CD4-positive, alpha-beta T cell treated with Interferon alpha-2 for 1 hour (primary cell): Measurements from ENCODE around the gene ZBTB37.
A peak's percentile ranks its signal among the peaks of the same experiment; 100 is the strongest.
"Not testable (repeated sequence)": the region's sequence is repeated elsewhere in the genome, so short reads cannot be mapped to it uniquely, and the experiment has no call there.

Source experiments
- DNase-seq, 2 donors: peaks; one replicate each; pipeline ENCODE4 v3.0.0-alpha.2; 2020 to 2022

The ZBTB37 gene

GRCh38 chr1:173868266-173869020, at the start of gene ZBTB37:
Gene ZBTB37, plus strand, starts transcription at chr1:173868380. Its CDS starts 1,846 bp downstream, at chr1:173870226.
- DNase-seq, result peak; percentile 90 to 94

GRCh38 chr1:173818459-173818858, 49.7 kb upstream of the ZBTB37 start:
- no peak for DNase-seq

GRCh38 chr1:173821680-173822079, 46.5 kb upstream of the ZBTB37 start:
- DNase-seq, result no peak

GRCh38 chr1:173823781-173824314, 44.3 kb upstream of the ZBTB37 start:
- DNase-seq, result no peak

- DNase-seq, result peak; percentile 90 to 94
Observed at GRCh38 chr1:173824315-173825081, 43.7 kb upstream of the ZBTB37 start, which contains the start of the genes CENPL and DARS2. Gene CENPL, minus strand, starts transcription at chr1:173824883. Its CDS starts 13,584 bp downstream, at chr1:173811299. Gene DARS2, plus strand, starts transcription at chr1:173824673. Its CDS starts 557 bp downstream, at chr1:173825230.

GRCh38 chr1:173827611-173828010, 40.6 kb upstream of the ZBTB37 start:
- no peak for DNase-seq

- no peak for DNase-seq
Observed at GRCh38 chr1:173832748-173833147, 35.4 kb upstream of the ZBTB37 start.

- DNase-seq, result no peak
Observed at GRCh38 chr1:173852105-173852504, 16.1 kb upstream of the ZBTB37 start.

- DNase-seq, result no peak
Observed at GRCh38 chr1:173853074-173853473, 15.1 kb upstream of the ZBTB37 start.

- DNase-seq, result no peak
Observed at GRCh38 chr1:173856014-173856413, 12.2 kb upstream of the ZBTB37 start.

- DNase-seq, result no peak
Observed at GRCh38 chr1:173856903-173857302, 11.3 kb upstream of the ZBTB37 start.

GRCh38 chr1:173857363-173857917, 10.7 kb upstream of the ZBTB37 start:
- DNase-seq, result no peak

GRCh38 chr1:173859547-173859946, 8.6 kb upstream of the ZBTB37 start:
- not testable (repeated sequence) for DNase-seq

GRCh38 chr1:173860065-173860464, 8.1 kb upstream of the ZBTB37 start:
- DNase-seq, result no peak

GRCh38 chr1:173861731-173862145, 6.4 kb upstream of the ZBTB37 start:
- no peak for DNase-seq

- not testable (repeated sequence) for DNase-seq
Observed at GRCh38 chr1:173862146-173862768, 5.9 kb upstream of the ZBTB37 start.

GRCh38 chr1:173862769-173863223, 5.4 kb upstream of the ZBTB37 start:
- no peak for DNase-seq

GRCh38 chr1:173863224-173864161, 4.7 kb upstream of the ZBTB37 start:
- DNase-seq, result no peak

GRCh38 chr1:173864179-173864867, 3.9 kb upstream of the ZBTB37 start:
- DNase-seq, result peak in 1 of 2 donors; percentile 29

- peak in 1 of 2 donors; percentile 23 for DNase-seq
Observed at GRCh38 chr1:173865468-173866164, 2.6 kb upstream of the ZBTB37 start.
